Testis (tissue), 3 donors: ENCODE measurements around the gene TNRC18. TPM values are rescaled to one million over a fixed set of nuclear protein-coding genes. Genes with fewer than 3 reads are reported as not detected.

ENCODE experiments used
- DNase-seq: peaks from one replicate; pipeline ENCODE4 v3.0.0-alpha.2; 2019
- H3K27ac ChIP-seq, 2 donors: fragments of 200-600 bp; sonication (generic); one replicate each; pipeline ENCODE4 v1.5.1; 2019
- H3K27me3 ChIP-seq: fragments of 200-600 bp; sonication (generic); one replicate; pipeline ENCODE4 v1.5.1; 2019
- H3K36me3 ChIP-seq: fragments of 200-600 bp; sonication (generic); one replicate; pipeline ENCODE4 v1.5.1; 2017; ENCODE audit warnings: low read depth; ENCODE audit errors: missing control alignments
- H3K4me1 ChIP-seq: fragments of 200-600 bp; sonication (generic); one replicate; pipeline ENCODE4 v1.5.1; 2019
- H3K4me3 ChIP-seq, 2 donors: fragments of 200-600 bp; sonication (generic); one replicate each; pipeline ENCODE4 v1.5.1; 2017 to 2019
- H3K9me3 ChIP-seq: fragments of 200-600 bp; sonication (generic); one replicate; pipeline ENCODE4 v1.5.1; 2017
- POLR2A ChIP-seq: fragments of 450-650 bp; IDR thresholded peaks from one replicate; pipeline ENCODE4 v1.6.1; 2017; ENCODE audit warnings: antibody characterized with exemption, mild to moderate bottlenecking, moderate library complexity
- WGBS, 2 donors: methylation state at CpG; one replicate each; pipeline ENCODE4 v1.1.5; 2018; 5-methylcytosine and 5-hydroxymethylcytosine counted together
- intact Hi-C: fragments of 100-400 bp; cut with DNase I; formaldehyde crosslinking; loops from one replicate; pipeline ENCODE4 v1.15.1; 2023; ENCODE audit warnings: low total_unique reads
- polyA plus RNA-seq: library from polyadenylated mRNA; stranded (reverse); fragments of 350-450 nt; fragmentation: Illumina TruSeq; extraction: RNeasy Lipid Tissue Mini Kit (QIAGEN cat#74804); gene quantifications from one replicate; pipeline ENCODE4 v1.2.3, GENCODE V29; 2014; ENCODE audit warnings: low read depth, low replicate concordance; ENCODE audit not compliant: insufficient read depth
- total RNA-seq, 2 donors: library from RNA; depleted of rRNA; stranded (reverse); fragments of >200 nt; gene quantifications; one replicate each; pipeline ENCODE4 v1.2.3, GENCODE V29; 2016
- TF ChIP-seq, protein P1 (sequence below), 3 experiments: fragments of 450-650 bp in 2 of 3; fragments of 200-600 bp in 1 of 3; sonication (generic) in 1 of 3; IDR thresholded peaks; one replicate each; pipeline ENCODE4 v1.5.1; 2016 to 2019; ENCODE audit warnings: antibody characterized with exemption in 3 of 3, mild to moderate bottlenecking in 2 of 3, moderate library complexity in 1 of 3

The TNRC18 gene
- total and polyA plus RNA-seq, 3 donors from 2014 or later: 56.2 to 128 (median 117) TPM

DNA sequence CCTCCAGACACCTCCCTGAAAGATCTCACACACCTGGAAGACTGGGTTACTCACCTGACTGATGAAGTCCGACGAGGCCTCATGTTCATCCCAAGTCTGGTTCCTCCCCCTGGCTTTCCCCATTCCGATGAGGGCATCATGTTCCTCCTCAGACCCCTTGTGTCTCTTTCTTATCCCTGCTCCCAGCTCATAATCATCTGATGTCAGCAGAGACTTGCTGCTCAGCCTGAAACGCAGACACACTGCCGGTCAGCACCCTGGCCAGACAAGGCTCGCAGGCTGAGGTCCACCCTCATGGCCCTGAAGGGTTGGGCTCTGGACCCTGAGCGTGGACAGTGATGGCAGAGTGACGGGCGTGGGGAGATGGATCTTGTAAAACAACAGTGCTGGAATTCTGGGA is 64.3 kb downstream of the TNRC18 start:
- no peak for TF ChIP-seq POLR2A
- TF ChIP-seq, protein P1, sequence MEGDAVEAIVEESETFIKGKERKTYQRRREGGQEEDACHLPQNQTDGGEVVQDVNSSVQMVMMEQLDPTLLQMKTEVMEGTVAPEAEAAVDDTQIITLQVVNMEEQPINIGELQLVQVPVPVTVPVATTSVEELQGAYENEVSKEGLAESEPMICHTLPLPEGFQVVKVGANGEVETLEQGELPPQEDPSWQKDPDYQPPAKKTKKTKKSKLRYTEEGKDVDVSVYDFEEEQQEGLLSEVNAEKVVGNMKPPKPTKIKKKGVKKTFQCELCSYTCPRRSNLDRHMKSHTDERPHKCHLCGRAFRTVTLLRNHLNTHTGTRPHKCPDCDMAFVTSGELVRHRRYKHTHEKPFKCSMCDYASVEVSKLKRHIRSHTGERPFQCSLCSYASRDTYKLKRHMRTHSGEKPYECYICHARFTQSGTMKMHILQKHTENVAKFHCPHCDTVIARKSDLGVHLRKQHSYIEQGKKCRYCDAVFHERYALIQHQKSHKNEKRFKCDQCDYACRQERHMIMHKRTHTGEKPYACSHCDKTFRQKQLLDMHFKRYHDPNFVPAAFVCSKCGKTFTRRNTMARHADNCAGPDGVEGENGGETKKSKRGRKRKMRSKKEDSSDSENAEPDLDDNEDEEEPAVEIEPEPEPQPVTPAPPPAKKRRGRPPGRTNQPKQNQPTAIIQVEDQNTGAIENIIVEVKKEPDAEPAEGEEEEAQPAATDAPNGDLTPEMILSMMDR (IDR thresholded peaks at IDR 0.05): no peak
- WGBS, 2 donors: 68 to 70% methylated on average over 9 of the region's 9 CpGs
- Histone ChIP-seq H3K27me3 (no peaks in the 10 kb centered on the region), H3K27ac (no peak overlapping the region), H3K4me3 (no peak overlapping the region), H3K9me3 (no peaks in the 10 kb centered on the region), H3K4me1 (peaks cover 14% of the 10 kb centered on the region), H3K36me3 (no peaks in the 10 kb centered on the region)
- no peak for DNase-seq
- intact Hi-C loops: no loop called here

DNA sequence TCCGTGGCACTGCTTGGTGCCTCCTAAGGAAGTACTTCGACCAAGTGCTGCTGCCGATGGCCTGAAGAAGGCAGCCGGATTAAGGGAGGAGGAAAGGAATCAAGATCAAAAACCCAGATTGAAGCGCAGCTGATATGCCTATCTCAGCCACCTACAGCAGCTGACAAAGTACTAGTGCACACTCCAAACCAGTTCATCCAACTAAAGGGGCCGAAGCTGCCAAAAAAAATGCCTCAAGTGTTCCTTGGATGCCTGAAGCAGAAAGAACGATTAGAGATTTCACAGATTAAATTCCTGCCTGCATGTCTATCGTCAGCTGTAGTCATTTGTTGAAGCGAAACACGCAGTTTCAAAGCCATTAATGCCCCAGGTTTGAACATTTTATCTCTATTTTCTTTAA is 65.7 kb downstream of the TNRC18 start:
- intact Hi-C loops: no loop called here
- H3K27ac ChIP-seq: no peak overlapping the region

DNA sequence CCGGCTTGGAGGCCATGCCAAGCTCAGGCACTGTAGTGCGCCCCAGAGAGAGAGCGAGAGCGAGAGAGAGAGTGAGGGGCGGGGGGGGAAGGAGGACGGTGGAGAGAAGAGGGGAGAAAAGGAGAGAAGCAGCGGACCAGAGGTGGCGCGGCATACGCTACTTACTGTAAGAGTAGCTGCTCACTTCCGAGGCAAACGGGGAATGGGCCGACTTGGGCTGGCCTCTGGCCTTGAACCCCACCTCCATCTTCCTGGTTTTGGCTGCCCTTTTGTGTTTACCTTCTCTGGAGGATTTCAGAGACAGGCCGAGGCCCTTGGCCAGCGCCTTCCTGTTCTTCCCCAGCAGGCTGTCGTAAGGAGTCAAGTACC is 66.9 kb downstream of the TNRC18 start:
- Histone ChIP-seq H3K9me3 (no peaks in the 10 kb centered on the region), H3K27me3 (no peaks in the 10 kb centered on the region), H3K36me3 (no peaks in the 10 kb centered on the region), H3K4me1 (peaks cover 19% of the 10 kb centered on the region), H3K4me3 (peak overlapping the region; percentile 18 to 41), H3K27ac (peak overlapping the region in 1 of 2 donors; percentile 39)
- TF ChIP-seq, protein P1 (IDR thresholded peaks at IDR 0.05): no peak
- TF ChIP-seq POLR2A: no peak
- DNase-seq: no peak
- 57 to 65% methylated on average over 13 to 16 of the region's 16 CpGs for WGBS, 2 donors
- intact Hi-C loops: no loop called here

More for the DNA sequence above, 65.7 kb downstream of the TNRC18 start:
- 57% methylated on average over 9 to 10 of the region's 10 CpGs for WGBS, 2 donors
- peaks cover 19% of the 10 kb centered on the region for H3K4me1 ChIP-seq
- H3K27me3 ChIP-seq: no peaks in the 10 kb centered on the region
- H3K9me3 ChIP-seq: no peaks in the 10 kb centered on the region
- no peaks in the 10 kb centered on the region for H3K36me3 ChIP-seq
- no peak for DNase-seq
- no peak overlapping the region for H3K4me3 ChIP-seq
- TF ChIP-seq, protein P1 (IDR thresholded peaks at IDR 0.05): no peak
- no peak for TF ChIP-seq POLR2A

DNA sequence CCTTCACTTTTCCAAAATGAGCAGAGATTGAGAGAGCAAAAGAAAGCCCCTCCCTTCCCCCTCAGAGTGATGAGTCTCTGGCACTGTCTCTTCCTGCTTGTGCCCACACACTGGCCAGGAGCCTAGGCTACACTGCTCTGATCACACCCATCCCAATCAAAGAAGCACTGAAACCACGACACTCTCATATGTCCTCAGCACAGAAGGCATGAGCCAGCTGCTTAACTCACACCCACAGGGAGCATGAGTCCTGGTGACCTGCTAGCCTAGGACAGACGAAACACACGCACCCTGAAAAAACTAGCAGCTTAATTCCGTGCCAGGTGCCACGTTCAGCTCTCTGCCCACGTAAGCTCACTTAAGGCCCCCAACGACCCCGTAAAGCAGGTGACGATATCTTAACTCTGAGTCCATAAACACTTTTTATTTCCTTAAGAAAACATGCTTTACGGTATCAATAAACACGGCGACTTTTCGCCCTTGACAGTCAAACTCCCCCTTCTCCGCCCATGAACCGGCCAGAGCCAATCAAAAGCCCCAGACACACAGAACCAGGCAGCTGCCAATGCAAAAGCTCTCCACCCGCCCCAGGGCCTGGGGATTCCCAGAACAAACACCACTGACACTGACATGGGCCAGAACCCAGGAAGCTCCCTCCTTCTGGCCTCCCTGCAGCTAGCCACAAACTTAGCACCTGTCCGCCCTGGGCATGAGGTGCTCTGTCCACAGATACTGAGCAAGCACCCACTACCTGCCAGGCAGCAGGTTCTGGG is 69.0 kb downstream of the TNRC18 start:
- Histone ChIP-seq H3K27ac (no peak overlapping the region), H3K4me1 (peaks cover 19% of the 10 kb centered on the region), H3K27me3 (no peaks in the 10 kb centered on the region), H3K36me3 (no peaks in the 10 kb centered on the region), H3K9me3 (no peaks in the 10 kb centered on the region), H3K4me3 (no peak overlapping the region)
- 33 to 49% methylated on average over 16 to 17 of the region's 17 CpGs for WGBS, 2 donors
- no peak for TF ChIP-seq POLR2A
- TF ChIP-seq, protein P1 (IDR thresholded peaks at IDR 0.05): no peak
- intact Hi-C loops: no loop called here
- DNase-seq: peak; percentile 81
